COR-L47 (cell line): ENCODE measurements around the gene EGFR.

Experiments used
- DNase-seq: peaks from one replicate; lab custom pipeline; 2025; lab: John Stamatoyannopoulos, UW

Gene EGFR

GRCh38 chr7:55127622-55128081, 108.8 kb downstream of the EGFR start:
- peak; percentile 43 for DNase-seq

- DNase-seq: no peak
Measured at GRCh38 chr7:55128693-55129394, 110.0 kb downstream of the EGFR start.

- no peak for DNase-seq
Measured at GRCh38 chr7:55129541-55130394, 111.0 kb downstream of the EGFR start.

- DNase-seq: no peak
Measured at GRCh38 chr7:55130395-55131141, 111.8 kb downstream of the EGFR start.

- DNase-seq: no peak
Measured at GRCh38 chr7:55131142-55131929, 112.5 kb downstream of the EGFR start.

- DNase-seq: no peak
Measured at GRCh38 chr7:55132550-55132889, 113.7 kb downstream of the EGFR start.

- DNase-seq: no peak
Measured at GRCh38 chr7:55132890-55133551, 114.2 kb downstream of the EGFR start.

GRCh38 chr7:55133630-55134358, 115.0 kb downstream of the EGFR start:
- no peak for DNase-seq

GRCh38 chr7:55134359-55134725, 115.5 kb downstream of the EGFR start:
- no peak for DNase-seq

- DNase-seq: no peak
Measured at GRCh38 chr7:55134786-55135185, 116.0 kb downstream of the EGFR start.

GRCh38 chr7:55135462-55135861, 116.6 kb downstream of the EGFR start:
- no peak for DNase-seq

- no peak for DNase-seq
Measured at GRCh38 chr7:55138663-55139062, 119.8 kb downstream of the EGFR start.

- DNase-seq: no peak
Measured at GRCh38 chr7:55140221-55140940, 121.6 kb downstream of the EGFR start.

- no peak for DNase-seq
Measured at GRCh38 chr7:55140941-55141278, 122.1 kb downstream of the EGFR start.

- DNase-seq: no peak
Measured at GRCh38 chr7:55142919-55143600, 124.2 kb downstream of the EGFR start.

- DNase-seq: no peak
Measured at GRCh38 chr7:55144333-55145317, 125.8 kb downstream of the EGFR start.

- no peak for DNase-seq
Measured at GRCh38 chr7:55145606-55146005, 126.8 kb downstream of the EGFR start.

GRCh38 chr7:55147101-55147500, 128.3 kb downstream of the EGFR start:
- no peak for DNase-seq
